ENCODE data around the gene MGST3. TPM values are rescaled to one million over a fixed set of nuclear protein-coding genes. Genes with fewer than 3 reads are reported as not detected.

The MGST3 gene
- total and polyA plus RNA-seq, 2 of the 13 experiments (the other 11 are each of a cell fraction or from before 2014, with no cell fraction given): 59.7 to 61.2 TPM

GRCh38 chr1:165697881-165698760 is 67.1 kb downstream of the MGST3 start, which contains the start of gene ALDH9A1 (continued):
- TF ChIP-seq ZNF275 (CRISPR knock-in tag; IDR thresholded peaks at IDR 0.05; ENCODE audit: borderline replicate concordance) (peak; percentile 82; the same call in 1 of the 2 replicates), GPN1 (CRISPR knock-in tag; IDR thresholded peaks at IDR 0.05; ENCODE audit: borderline replicate concordance) (peak; percentile 57; the same call in 1 of the 2 replicates), ZIK1 (CRISPR knock-in tag; IDR thresholded peaks at IDR 0.05; ENCODE audit: borderline replicate concordance, low read depth) (no peak; the same call in 1 of the 2 replicates), RFXAP (CRISPR knock-in tag; IDR thresholded peaks at IDR 0.05; ENCODE audit: borderline replicate concordance) (peak; percentile 37; the same call in 1 of the 2 replicates), HOXD1 (CRISPR knock-in tag; IDR thresholded peaks at IDR 0.05) (0 out of 2 replicates have a peak, but pooled peaks have one; percentile 4), RAD21 (CRISPR knock-in tag; IDR thresholded peaks at IDR 0.05) (no peak), BCL3 (CRISPR knock-in tag; IDR thresholded peaks at IDR 0.05) (no peak), ZNF7 (CRISPR knock-in tag; IDR thresholded peaks at IDR 0.05) (peak; percentile 29; the same call in 1 of the 2 replicates), ZNF432 (CRISPR knock-in tag; IDR thresholded peaks at IDR 0.05; ENCODE audit: borderline replicate concordance) (no peak), ZSCAN22 (CRISPR knock-in tag; IDR thresholded peaks at IDR 0.05) (no peak), MYC (CRISPR knock-in tag; IDR thresholded peaks at IDR 0.05; ENCODE audit: borderline replicate concordance) (peak; percentile 45; the same call in 1 of the 2 replicates), RCOR2 (CRISPR knock-in tag; IDR thresholded peaks at IDR 0.05) (no peak), TRIM22 (IDR thresholded peaks at IDR 0.05) (no peak), ZNF331 (CRISPR knock-in tag; IDR thresholded peaks at IDR 0.05) (0 out of 2 replicates have a peak, but pooled peaks have one; percentile 9), ZC3H13 (CRISPR knock-in tag; IDR thresholded peaks at IDR 0.05) (peak; percentile 81), ATF4 (CRISPR knock-in tag; IDR thresholded peaks at IDR 0.05) (peak in 1 of 2 experiments; percentile 74; a peak in 2 of 4 replicates), NCOA5 (CRISPR knock-in tag; IDR thresholded peaks at IDR 0.05) (no peak), ZNF563 (CRISPR knock-in tag; IDR thresholded peaks at IDR 0.05) (peak; percentile 88; the same call in 1 of the 2 replicates), GMEB1 (CRISPR knock-in tag; IDR thresholded peaks at IDR 0.05; ENCODE audit: borderline replicate concordance) (peak; percentile 26; the same call in 1 of the 2 replicates)
